ENCODE results near the gene DUXA.
"Not testable (repeated sequence)": the region's sequence is repeated elsewhere in the genome, so short reads cannot be mapped to it uniquely, and the experiment has no call there.

DNA sequence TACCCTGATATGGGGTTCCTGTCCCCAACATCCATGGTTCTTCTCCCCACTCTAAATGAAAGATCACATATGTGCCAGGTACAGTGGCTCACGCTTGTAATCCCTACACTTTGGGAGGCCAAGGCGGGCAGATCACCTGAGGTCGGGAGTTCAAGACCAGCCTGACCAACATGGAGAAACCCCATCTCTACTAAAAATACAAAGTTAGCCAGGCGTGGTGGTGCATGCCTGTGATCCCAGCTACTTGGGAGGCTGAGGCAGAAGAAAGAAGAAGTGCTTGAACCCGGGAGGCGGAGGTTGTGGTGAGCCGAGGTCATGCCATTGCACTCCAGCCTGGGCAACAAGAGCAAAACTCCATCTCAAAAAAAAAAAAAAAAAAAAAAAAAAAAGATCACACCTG, 53.8 kb downstream of the DUXA start:
- TF ChIP-seq, protein P1, sequence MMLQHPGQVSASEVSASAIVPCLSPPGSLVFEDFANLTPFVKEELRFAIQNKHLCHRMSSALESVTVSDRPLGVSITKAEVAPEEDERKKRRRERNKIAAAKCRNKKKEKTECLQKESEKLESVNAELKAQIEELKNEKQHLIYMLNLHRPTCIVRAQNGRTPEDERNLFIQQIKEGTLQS (IDR thresholded peaks at IDR 0.05) = not testable (repeated sequence)
- TF ChIP-seq, protein P1 (CRISPR knock-in tag; conservative IDR thresholded peaks at IDR 0.05) = not testable (repeated sequence)
- TF ChIP-seq, protein P2, sequence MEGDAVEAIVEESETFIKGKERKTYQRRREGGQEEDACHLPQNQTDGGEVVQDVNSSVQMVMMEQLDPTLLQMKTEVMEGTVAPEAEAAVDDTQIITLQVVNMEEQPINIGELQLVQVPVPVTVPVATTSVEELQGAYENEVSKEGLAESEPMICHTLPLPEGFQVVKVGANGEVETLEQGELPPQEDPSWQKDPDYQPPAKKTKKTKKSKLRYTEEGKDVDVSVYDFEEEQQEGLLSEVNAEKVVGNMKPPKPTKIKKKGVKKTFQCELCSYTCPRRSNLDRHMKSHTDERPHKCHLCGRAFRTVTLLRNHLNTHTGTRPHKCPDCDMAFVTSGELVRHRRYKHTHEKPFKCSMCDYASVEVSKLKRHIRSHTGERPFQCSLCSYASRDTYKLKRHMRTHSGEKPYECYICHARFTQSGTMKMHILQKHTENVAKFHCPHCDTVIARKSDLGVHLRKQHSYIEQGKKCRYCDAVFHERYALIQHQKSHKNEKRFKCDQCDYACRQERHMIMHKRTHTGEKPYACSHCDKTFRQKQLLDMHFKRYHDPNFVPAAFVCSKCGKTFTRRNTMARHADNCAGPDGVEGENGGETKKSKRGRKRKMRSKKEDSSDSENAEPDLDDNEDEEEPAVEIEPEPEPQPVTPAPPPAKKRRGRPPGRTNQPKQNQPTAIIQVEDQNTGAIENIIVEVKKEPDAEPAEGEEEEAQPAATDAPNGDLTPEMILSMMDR (IDR thresholded peaks at IDR 0.05 in 2 of 3, conservative IDR thresholded peaks at IDR 0.05 in 1 of 3; ENCODE audit: insufficient read depth in 2 of 3, low read depth in 1 of 3, low read length in 3 of 3) = not testable (repeated sequence)
- TF ChIP-seq YY1 (IDR thresholded peaks at IDR 0.05; ENCODE audit: borderline replicate concordance in 1 of 3, control insufficient read depth in 1 of 3, extremely low read depth in 1 of 3, insufficient read depth in 3 of 3, insufficient read length in 1 of 3, insufficient replicate concordance in 2 of 3, low read depth in 1 of 3, low read length in 2 of 3); ZFX (CRISPR knock-in tag; IDR thresholded peaks at IDR 0.05); EZH2 (IDR thresholded peaks at IDR 0.05; ENCODE audit: borderline replicate concordance, low read depth, low read length): not testable (repeated sequence)

Data from K562 (cell line).